ENCODE data around the gene GPNMB. TPM values are rescaled to one million over a fixed set of nuclear protein-coding genes. Genes with fewer than 3 reads are reported as not detected.
"Not testable (repeated sequence)": the region's sequence is repeated elsewhere in the genome, so short reads cannot be mapped to it uniquely, and the experiment has no call there.

GPNMB gene
- total and polyA plus RNA-seq, 4 donors, result 2.6 to 10.5 (median 4.9) TPM

GRCh38 chr7:23224364-23224763, 22.2 kb upstream of the GPNMB start:
- H3K27ac ChIP-seq (ENCODE audit: low read depth in 1 of 2, low read length in 2 of 2); H3K4me1 ChIP-seq (ENCODE audit: control insufficient read depth in 4 of 4, insufficient read depth in 4 of 4, low read length in 3 of 4); H3K9me3 ChIP-seq (ENCODE audit: control insufficient read depth in 4 of 4, low read length in 3 of 4); H3K36me3 ChIP-seq (ENCODE audit: control insufficient read depth in 4 of 4, insufficient read depth in 3 of 4, low read depth in 1 of 4, low read length in 3 of 4); DNase-seq (ENCODE audit: low spot score); H3K27me3 ChIP-seq (ENCODE audit: control insufficient read depth in 4 of 4, insufficient read depth in 4 of 4, low read length in 3 of 4); H3K4me3 ChIP-seq (ENCODE audit: low read depth in 1 of 3, low read length in 3 of 3); H3K9ac ChIP-seq (ENCODE audit: low read depth in 1 of 2, low read length in 2 of 2): not testable (repeated sequence)
- WGBS, result 89% methylated on average over 4 of the region's 4 CpGs

GRCh38 chr7:23226844-23227450, 19.6 kb upstream of the GPNMB start:
- Histone ChIP-seq H3K9me3 (ENCODE audit: control insufficient read depth in 4 of 4, low read length in 3 of 4) (no peaks in the 10 kb centered on the region), H3K27me3 (ENCODE audit: control insufficient read depth in 4 of 4, insufficient read depth in 4 of 4, low read length in 3 of 4) (no peaks in the 10 kb centered on the region), H3K36me3 (ENCODE audit: control insufficient read depth in 4 of 4, insufficient read depth in 3 of 4, low read depth in 1 of 4, low read length in 3 of 4) (no peaks in the 10 kb centered on the region), H3K27ac (ENCODE audit: low read depth in 1 of 2, low read length in 2 of 2) (no peak overlapping the region), H3K4me1 (ENCODE audit: control insufficient read depth in 4 of 4, insufficient read depth in 4 of 4, low read length in 3 of 4) (no peaks in the 10 kb centered on the region), H3K9ac (ENCODE audit: low read depth in 1 of 2, low read length in 2 of 2) (no peak overlapping the region), H3K4me3 (ENCODE audit: low read depth in 1 of 3, low read length in 3 of 3) (no peak overlapping the region)
- 78% methylated on average over 4 of the region's 4 CpGs for WGBS
- DNase-seq (ENCODE audit: low spot score), result no peak
- TF ChIP-seq HNF4A (conservative IDR thresholded peaks at IDR 0.05), result no peak
- TF ChIP-seq EGR1 (IDR thresholded peaks at IDR 0.05; ENCODE audit: low read depth in 2 of 2), result no peak
- no peak for TF ChIP-seq ATF3 (IDR thresholded peaks at IDR 0.05)
- no peak for TF ChIP-seq HNF4G (IDR thresholded peaks at IDR 0.05)
- no peak for TF ChIP-seq MAX (IDR thresholded peaks at IDR 0.05)
- TF ChIP-seq YY1 (IDR thresholded peaks at IDR 0.05), result no peak
- no peak for TF ChIP-seq ZBTB33 (IDR thresholded peaks at IDR 0.05)
- TF ChIP-seq REST (IDR thresholded peaks at IDR 0.05), result no peak
- TF ChIP-seq FOXA1 (IDR thresholded peaks at IDR 0.05), result no peak
- no peak for TF ChIP-seq SP1 (IDR thresholded peaks at IDR 0.05)
- TF ChIP-seq CTCF (IDR thresholded peaks at IDR 0.05; ENCODE audit: low read depth, low read length, missing input control), result no peak
- TF ChIP-seq JUND (IDR thresholded peaks at IDR 0.05), result no peak
- TF ChIP-seq TAF1 (conservative IDR thresholded peaks at IDR 0.05), result no peak
- TF ChIP-seq NR2F2 (IDR thresholded peaks at IDR 0.05), result no peak
- TF ChIP-seq GABPA (IDR thresholded peaks at IDR 0.05 in 1 of 2, conservative IDR thresholded peaks at IDR 0.05 in 1 of 2), result no peak
- no peak for TF ChIP-seq RAD21 (IDR thresholded peaks at IDR 0.05)

All from liver (tissue), 9 donors.